Activated CD4-positive, alpha-beta T cell treated with anti-CD3 and anti-CD28 coated beads, Interleukin-2, amount 50 U/mL, for 16 hours (primary cell): ENCODE data around the gene TLCD4.
"Not testable (repeated sequence)": the region's sequence is repeated elsewhere in the genome, so short reads cannot be mapped to it uniquely, and the experiment has no call there.

Experiments used
- DNase-seq: peaks from one replicate; pipeline ENCODE4 v3.0.0-alpha.2; 2020

TLCD4 gene

GRCh38 chr1:95096218-95096841, 20.8 kb upstream of the TLCD4 start:
- DNase-seq = no peak

- no peak for DNase-seq
Observed at GRCh38 chr1:95097426-95097825, 19.7 kb upstream of the TLCD4 start.

GRCh38 chr1:95098196-95098595, 19.0 kb upstream of the TLCD4 start:
- no peak for DNase-seq

- DNase-seq = no peak
Observed at GRCh38 chr1:95108792-95109191, 8.4 kb upstream of the TLCD4 start.

GRCh38 chr1:95111014-95111413, 6.1 kb upstream of the TLCD4 start:
- DNase-seq = no peak

- DNase-seq = no peak
Observed at GRCh38 chr1:95113684-95114083, 3.5 kb upstream of the TLCD4 start.

- no peak for DNase-seq
Observed at GRCh38 chr1:95115708-95116137, 1.4 kb upstream of the TLCD4 start.

- DNase-seq = peak; percentile 44
Observed at GRCh38 chr1:95116580-95117206, 462 bp upstream of the TLCD4 start.

GRCh38 chr1:95118067-95118499, 928 bp downstream of the TLCD4 start:
- no peak for DNase-seq

GRCh38 chr1:95118710-95119109, 1.6 kb downstream of the TLCD4 start:
- DNase-seq = no peak

GRCh38 chr1:95119273-95119672, 2.1 kb downstream of the TLCD4 start:
- no peak for DNase-seq

GRCh38 chr1:95122151-95122697, 5.1 kb downstream of the TLCD4 start:
- DNase-seq = no peak

- DNase-seq = no peak
Observed at GRCh38 chr1:95124342-95124741, 7.2 kb downstream of the TLCD4 start.

GRCh38 chr1:95126366-95126765, 9.2 kb downstream of the TLCD4 start:
- DNase-seq = no peak

- no peak for DNase-seq
Observed at GRCh38 chr1:95126846-95127245, 9.7 kb downstream of the TLCD4 start.

GRCh38 chr1:95127380-95127779, 10.2 kb downstream of the TLCD4 start:
- DNase-seq = no peak

- DNase-seq = no peak
Observed at GRCh38 chr1:95132762-95133161, 15.6 kb downstream of the TLCD4 start.

GRCh38 chr1:95133687-95134086, 16.5 kb downstream of the TLCD4 start:
- DNase-seq = no peak

GRCh38 chr1:95138223-95138622, 21.1 kb downstream of the TLCD4 start:
- no peak for DNase-seq

- no peak for DNase-seq
Observed at GRCh38 chr1:95139039-95139438, 21.9 kb downstream of the TLCD4 start.

- no peak for DNase-seq
Observed at GRCh38 chr1:95140791-95141190, 23.6 kb downstream of the TLCD4 start.

- no peak for DNase-seq
Observed at GRCh38 chr1:95145493-95145892, 28.3 kb downstream of the TLCD4 start.

- DNase-seq = no peak
Observed at GRCh38 chr1:95146637-95147036, 29.5 kb downstream of the TLCD4 start.

- DNase-seq = no peak
Observed at GRCh38 chr1:95154096-95154495, 36.9 kb downstream of the TLCD4 start.

- not testable (repeated sequence) for DNase-seq
Observed at GRCh38 chr1:95165569-95165968, 48.4 kb downstream of the TLCD4 start.
